Melanocyte of skin (primary cell): ENCODE data around the gene ZSCAN18. TPM values are rescaled to one million over a fixed set of nuclear protein-coding genes. Genes with fewer than 3 reads are reported as not detected.

Experiments
- total RNA-seq, 2 donors: library from RNA; depleted of rRNA; stranded (reverse); fragments of >200 nt; gene quantifications; 2 replicates each; pipeline ENCODE4 v1.2.3, GENCODE V29; 2012

The ZSCAN18 gene, protein sequence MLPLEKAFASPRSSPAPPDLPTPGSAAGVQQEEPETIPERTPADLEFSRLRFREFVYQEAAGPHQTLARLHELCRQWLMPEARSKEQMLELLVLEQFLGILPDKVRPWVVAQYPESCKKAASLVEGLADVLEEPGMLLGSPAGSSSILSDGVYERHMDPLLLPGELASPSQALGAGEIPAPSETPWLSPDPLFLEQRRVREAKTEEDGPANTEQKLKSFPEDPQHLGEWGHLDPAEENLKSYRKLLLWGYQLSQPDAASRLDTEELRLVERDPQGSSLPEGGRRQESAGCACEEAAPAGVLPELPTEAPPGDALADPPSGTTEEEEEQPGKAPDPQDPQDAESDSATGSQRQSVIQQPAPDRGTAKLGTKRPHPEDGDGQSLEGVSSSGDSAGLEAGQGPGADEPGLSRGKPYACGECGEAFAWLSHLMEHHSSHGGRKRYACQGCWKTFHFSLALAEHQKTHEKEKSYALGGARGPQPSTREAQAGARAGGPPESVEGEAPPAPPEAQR
- total RNA-seq = 10 to 100 TPM; 16.0 to 22.7 TPM

DNA sequence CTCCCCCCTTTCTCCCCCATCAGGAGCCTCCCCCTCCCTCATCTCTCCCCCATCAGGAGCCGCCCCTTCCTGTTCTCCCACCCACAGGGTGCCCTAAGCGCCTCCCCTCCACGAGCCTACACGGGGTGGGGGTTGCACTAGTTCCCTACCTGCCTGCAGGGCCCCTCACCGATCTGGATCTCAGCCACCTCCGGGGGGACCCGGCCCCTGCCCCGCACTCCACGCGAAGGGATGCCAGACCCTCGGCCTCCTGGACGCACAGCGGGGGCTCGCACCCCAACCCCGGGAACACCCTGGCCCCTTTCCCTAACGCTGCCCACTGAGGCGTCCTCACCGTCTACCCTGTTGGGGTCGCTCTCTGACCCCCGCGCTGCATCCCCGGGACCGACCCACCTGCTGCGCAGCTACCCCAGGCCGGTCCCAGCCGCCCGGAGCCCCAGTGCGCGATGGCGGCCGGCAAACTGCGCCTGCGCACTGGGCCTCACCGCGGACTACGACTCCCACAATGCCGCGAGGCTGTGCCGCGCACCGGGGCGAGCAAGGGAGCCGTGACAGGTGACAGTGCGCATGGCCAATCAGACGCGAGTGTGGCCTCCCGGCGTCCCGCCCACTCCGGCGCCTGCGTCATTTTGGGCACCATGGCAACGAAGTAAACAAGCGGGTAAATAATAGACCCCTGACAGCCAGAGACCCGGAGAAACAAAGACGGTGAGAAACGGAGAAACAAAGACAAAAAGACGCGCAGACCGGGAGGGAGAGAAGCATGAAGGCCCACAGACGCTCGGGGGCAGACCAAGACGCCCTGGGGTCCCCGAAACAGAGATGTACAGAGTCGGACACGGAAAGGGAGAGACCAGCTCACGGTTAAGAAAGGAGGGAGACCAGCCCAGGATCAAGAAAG, at the start of gene ZSCAN18:
Gene ZSCAN18 (minus strand): TSS at position 451 of the 901 bp plus-strand sequence. CDS start 7,964 bp downstream, outside the sequence.

DNA sequence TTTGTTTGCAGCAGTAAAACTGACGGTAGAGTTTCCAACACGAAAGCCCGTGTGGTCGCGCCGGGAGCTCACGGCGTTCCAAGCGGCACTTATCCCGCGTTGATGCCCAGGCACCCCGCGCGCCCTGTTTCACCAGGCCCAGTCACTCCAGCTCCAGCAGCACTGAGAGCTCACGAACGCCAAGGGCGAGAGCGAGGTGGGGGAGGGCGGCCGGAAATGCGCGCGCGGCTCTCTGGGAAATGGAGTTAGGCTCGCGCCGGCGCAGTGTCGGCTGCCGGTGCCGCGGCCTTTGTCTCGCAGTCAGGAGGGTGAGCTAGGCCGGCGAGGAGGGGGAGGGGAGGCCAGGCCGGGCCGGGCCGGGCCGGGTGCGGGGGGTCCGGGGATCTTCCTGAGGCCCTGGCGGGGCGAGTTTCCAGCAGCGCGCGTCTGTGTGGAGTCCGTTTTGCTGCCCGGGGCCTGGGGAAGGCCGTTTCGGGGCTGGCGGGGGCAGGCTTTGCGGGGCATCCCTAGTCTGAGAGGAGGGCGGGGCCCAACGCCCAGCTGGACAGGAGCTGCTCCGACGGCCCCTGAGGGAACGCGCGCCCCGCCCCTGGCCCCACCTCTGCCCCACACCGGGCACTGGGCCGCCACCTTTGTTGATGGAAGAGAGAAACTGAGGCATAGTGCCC, 38.9 kb downstream of the ZSCAN18 start, which contains the start of gene ZNF135:
Gene ZNF135 (plus strand): TSS at position 280 of the 668 bp plus-strand sequence. CDS start 721 bp downstream, outside the sequence.

Other genes with a start within 250 kb of the ZSCAN18 start
- gene ZNF587, start 248.4 kb downstream of the ZSCAN18 start, total RNA-seq = 10 to 100 TPM; 21.0 to 29.0 TPM
- gene ZNF814, start 209.2 kb downstream of the ZSCAN18 start, total RNA-seq = 10 to 100 TPM in 1 of 2 donors, 1 to 10 TPM in 1; 9.6 to 12.7 TPM
- 1 to 10 TPM; 8.6 to 9.7 TPM for gene ZNF417, start 181.6 kb downstream of the ZSCAN18 start, total RNA-seq
- 1 to 10 TPM; 3.1 to 6.3 TPM for gene ZNF418, start 162.8 kb downstream of the ZSCAN18 start, total RNA-seq
- gene ZNF256, start 150.5 kb downstream of the ZSCAN18 start, total RNA-seq = 1 to 10 TPM; 3.4 to 7.0 TPM
- under 1 TPM in 1 of 2 donors, not detected in 1; 0.34 TPM for gene C19orf18, start 123.7 kb downstream of the ZSCAN18 start, total RNA-seq
- 10 to 100 TPM in 1 of 2 donors, 1 to 10 TPM in 1; 7.7 to 16.5 TPM for gene ZNF606, start 95.4 kb downstream of the ZSCAN18 start, total RNA-seq
- gene ZSCAN1, start 64.2 kb downstream of the ZSCAN18 start, total RNA-seq = not detected
- gene ZNF135, start 38.9 kb downstream of the ZSCAN18 start, total RNA-seq = 1 to 10 TPM; 2.7 to 3.4 TPM
- 1 to 10 TPM; 8.0 to 8.3 TPM for gene ZNF329, start 52.6 kb upstream of the ZSCAN18 start, total RNA-seq
- gene ZNF274, start 84.8 kb upstream of the ZSCAN18 start, total RNA-seq = 10 to 100 TPM; 21.7 to 26.0 TPM
- 10 to 100 TPM; 24.4 to 32.3 TPM for gene ZNF544, start 130.7 kb upstream of the ZSCAN18 start, total RNA-seq
- 1 to 10 TPM; 3.8 to 5.3 TPM for gene ZNF8, start 180.7 kb upstream of the ZSCAN18 start, total RNA-seq
- gene ERVK3-1, start 207.1 kb upstream of the ZSCAN18 start, total RNA-seq = 10 to 100 TPM; 27.5 to 51.3 TPM
- gene ZSCAN22, start 228.8 kb upstream of the ZSCAN18 start, total RNA-seq = 1 to 10 TPM; 4.1 to 5.0 TPM